Measurements from ENCODE around the gene ZNF480.

ZNF480 gene

DNA sequence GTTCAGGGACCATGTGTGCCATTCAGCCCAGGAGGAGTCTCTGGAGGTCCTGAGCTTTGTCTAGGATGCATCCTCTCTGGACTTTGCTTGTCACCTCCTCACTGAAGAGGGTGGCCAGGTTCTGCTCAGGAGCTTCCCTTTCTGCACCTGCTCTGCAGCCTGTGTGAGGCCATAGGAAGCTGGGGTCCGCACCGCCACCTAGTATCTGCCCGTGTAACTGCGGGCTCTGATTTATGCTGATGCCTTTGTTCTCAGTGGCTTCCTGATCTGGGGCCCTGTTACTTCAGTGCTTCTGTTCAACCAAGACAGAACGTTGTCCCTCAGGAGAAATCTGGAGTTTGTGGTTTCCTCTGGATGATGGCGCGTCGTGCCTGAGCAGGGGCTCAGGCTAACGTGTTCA is 54.5 kb downstream of the ZNF480 start:
- DNase-seq (ENCODE audit: extremely low spot score), result no peak
- TF ChIP-seq SP1 (IDR thresholded peaks at IDR 0.05), result no peak
- TF ChIP-seq NFRKB (IDR thresholded peaks at IDR 0.05), result no peak
- no peak for TF ChIP-seq FOXM1 (IDR thresholded peaks at IDR 0.05; ENCODE audit: borderline replicate concordance)
- TF ChIP-seq, protein P1, sequence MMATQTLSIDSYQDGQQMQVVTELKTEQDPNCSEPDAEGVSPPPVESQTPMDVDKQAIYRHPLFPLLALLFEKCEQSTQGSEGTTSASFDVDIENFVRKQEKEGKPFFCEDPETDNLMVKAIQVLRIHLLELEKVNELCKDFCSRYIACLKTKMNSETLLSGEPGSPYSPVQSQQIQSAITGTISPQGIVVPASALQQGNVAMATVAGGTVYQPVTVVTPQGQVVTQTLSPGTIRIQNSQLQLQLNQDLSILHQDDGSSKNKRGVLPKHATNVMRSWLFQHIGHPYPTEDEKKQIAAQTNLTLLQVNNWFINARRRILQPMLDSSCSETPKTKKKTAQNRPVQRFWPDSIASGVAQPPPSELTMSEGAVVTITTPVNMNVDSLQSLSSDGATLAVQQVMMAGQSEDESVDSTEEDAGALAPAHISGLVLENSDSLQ (IDR thresholded peaks at IDR 0.05), result no peak
- TF ChIP-seq LEF1 (IDR thresholded peaks at IDR 0.05; ENCODE audit: borderline replicate concordance), result no peak
- no peak for TF ChIP-seq HDGF (IDR thresholded peaks at IDR 0.05; ENCODE audit: borderline replicate concordance)
- TF ChIP-seq ZNF384 (IDR thresholded peaks at IDR 0.05), result no peak
- ChIA-PET POLR2A (no interaction called here), CTCF (no interaction called here)

DNA sequence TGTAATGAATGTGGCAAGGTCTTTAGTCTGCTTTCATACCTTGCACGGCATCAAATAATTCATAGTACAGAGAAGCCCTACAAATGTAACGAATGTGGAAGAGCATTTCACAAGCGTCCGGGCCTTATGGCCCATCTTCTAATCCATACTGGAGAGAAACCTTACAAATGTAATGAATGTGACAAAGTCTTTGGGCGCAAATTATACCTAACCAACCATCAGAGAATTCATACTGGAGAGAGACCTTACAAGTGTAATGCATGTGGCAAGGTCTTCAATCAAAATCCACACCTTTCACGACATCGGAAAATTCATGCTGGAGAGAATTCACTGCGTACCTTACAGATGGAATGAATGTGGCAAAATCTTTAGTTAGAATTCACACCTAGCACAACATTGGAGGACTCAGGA is 69.5 kb downstream of the ZNF480 start:
- no peak for TF ChIP-seq HDGF (IDR thresholded peaks at IDR 0.05; ENCODE audit: borderline replicate concordance)
- TF ChIP-seq LEF1 (IDR thresholded peaks at IDR 0.05; ENCODE audit: borderline replicate concordance), result no peak
- TF ChIP-seq FOXA1 (IDR thresholded peaks at IDR 0.05), result no peak
- no peak for TF ChIP-seq L3MBTL2 (conservative IDR thresholded peaks at IDR 0.05)
- TF ChIP-seq, protein P1 (IDR thresholded peaks at IDR 0.05), result no peak
- no peak for TF ChIP-seq TARDBP (IDR thresholded peaks at IDR 0.05)
- TF ChIP-seq ZNF384 (IDR thresholded peaks at IDR 0.05), result no peak
- TF ChIP-seq ELF4 (IDR thresholded peaks at IDR 0.05), result no peak
- no peak for TF ChIP-seq SP1 (IDR thresholded peaks at IDR 0.05)
- no peak for TF ChIP-seq ARNT (IDR thresholded peaks at IDR 0.05)
- no peak for TF ChIP-seq SUZ12 (IDR thresholded peaks at IDR 0.05)
- TF ChIP-seq FOXM1 (IDR thresholded peaks at IDR 0.05; ENCODE audit: borderline replicate concordance), result no peak
- TF ChIP-seq CTBP1 (IDR thresholded peaks at IDR 0.05; ENCODE audit: borderline replicate concordance), result no peak
- no peak for TF ChIP-seq NFRKB (IDR thresholded peaks at IDR 0.05)
- TF ChIP-seq BHLHE40 (IDR thresholded peaks at IDR 0.05; ENCODE audit: borderline replicate concordance), result no peak
- TF ChIP-seq FOXK2 (IDR thresholded peaks at IDR 0.05), result no peak
- DNase-seq (ENCODE audit: extremely low spot score), result no peak
- POLR2A ChIA-PET, result no interaction called here
- CTCF ChIA-PET, result no interaction called here

DNA sequence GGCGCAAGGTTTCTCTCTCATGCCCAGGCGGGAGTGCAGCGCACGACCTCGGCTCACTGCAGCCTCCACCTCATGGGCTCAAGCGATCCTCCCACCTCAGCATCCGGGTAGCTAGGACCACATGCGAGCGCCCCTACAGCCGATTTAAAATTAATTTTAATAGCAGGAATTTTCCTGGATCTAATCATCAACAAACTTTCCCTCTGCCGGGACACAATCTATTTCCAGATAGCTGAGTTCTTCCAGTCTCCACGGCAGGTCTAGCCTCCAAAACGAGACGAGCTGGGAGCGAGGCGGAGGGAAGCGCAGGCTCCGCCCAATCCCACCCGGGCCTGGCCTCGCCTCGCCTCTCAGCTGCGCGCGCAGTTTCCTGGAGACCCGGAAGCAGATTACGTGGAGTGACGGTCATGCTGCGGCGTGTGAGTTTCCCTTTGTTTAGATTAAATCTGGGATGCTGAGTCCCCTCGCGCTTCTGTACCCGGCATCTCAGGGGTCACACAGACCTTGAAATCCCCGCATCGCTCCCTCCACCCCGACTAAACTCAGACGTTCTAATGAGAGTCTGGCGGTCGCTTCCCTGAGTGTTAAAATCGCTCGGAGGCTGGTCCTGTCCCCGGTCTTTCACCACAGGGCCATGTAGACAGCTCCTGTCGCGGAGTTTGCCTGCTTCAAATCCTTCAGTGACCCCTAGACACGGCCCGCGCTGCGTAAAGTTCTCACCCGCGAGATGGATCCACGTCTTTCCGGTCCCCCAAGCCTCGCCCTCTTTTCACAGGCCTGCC is 72.8 kb downstream of the ZNF480 start, which contains the start of gene ZNF880:
ZNF880 (plus strand) TSS at position 365 of the 782 bp plus-strand sequence; CDS start at position 408, 43 bp downstream.
- peak; percentile 50 for DNase-seq (ENCODE audit: extremely low spot score)
- POLR2A ChIA-PET, result no interaction called here
- TF ChIP-seq ZNF384 (IDR thresholded peaks at IDR 0.05), result no peak
- no peak for TF ChIP-seq LEF1 (IDR thresholded peaks at IDR 0.05; ENCODE audit: borderline replicate concordance)
- peak; percentile 72 for TF ChIP-seq L3MBTL2 (conservative IDR thresholded peaks at IDR 0.05)
- TF ChIP-seq, protein P1 (IDR thresholded peaks at IDR 0.05), result no peak
- TF ChIP-seq BHLHE40 (IDR thresholded peaks at IDR 0.05; ENCODE audit: borderline replicate concordance), result no peak
- TF ChIP-seq NFRKB (IDR thresholded peaks at IDR 0.05), result no peak
- TF ChIP-seq FOXM1 (IDR thresholded peaks at IDR 0.05; ENCODE audit: borderline replicate concordance), result no peak
- CTCF ChIA-PET, result no interaction called here

DNA sequence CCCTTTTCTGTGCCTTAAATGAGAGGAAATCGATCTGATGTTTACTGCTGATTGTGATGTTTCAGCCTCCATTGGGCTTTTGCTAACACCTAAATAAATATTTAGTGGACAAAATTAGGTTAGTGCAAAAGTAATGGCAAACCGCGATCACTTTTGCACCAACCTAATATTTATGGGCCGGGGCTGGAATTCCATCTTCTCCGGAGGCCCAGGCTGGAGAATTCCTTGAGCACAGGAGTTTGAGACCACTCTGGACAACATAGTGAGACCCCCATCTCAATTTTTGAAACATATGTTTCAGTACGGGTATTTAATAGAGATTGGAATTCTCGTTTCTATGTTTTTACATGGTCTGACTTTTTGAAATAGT is 73.4 kb downstream of the ZNF480 start:
- DNase-seq (ENCODE audit: extremely low spot score), result no peak
- ChIA-PET POLR2A (no interaction called here), CTCF (no interaction called here)
- TF ChIP-seq LEF1 (IDR thresholded peaks at IDR 0.05; ENCODE audit: borderline replicate concordance) (no peak), SP1 (IDR thresholded peaks at IDR 0.05) (no peak), CTBP1 (IDR thresholded peaks at IDR 0.05; ENCODE audit: borderline replicate concordance) (no peak), ZNF384 (IDR thresholded peaks at IDR 0.05) (no peak), ARNT (IDR thresholded peaks at IDR 0.05) (no peak), NFRKB (IDR thresholded peaks at IDR 0.05) (no peak), BHLHE40 (IDR thresholded peaks at IDR 0.05; ENCODE audit: borderline replicate concordance) (no peak), ELF4 (IDR thresholded peaks at IDR 0.05) (no peak), SUZ12 (IDR thresholded peaks at IDR 0.05) (no peak), FOXA1 (IDR thresholded peaks at IDR 0.05) (no peak), HDGF (IDR thresholded peaks at IDR 0.05; ENCODE audit: borderline replicate concordance) (no peak)
- TF ChIP-seq, protein P1 (IDR thresholded peaks at IDR 0.05), result no peak

Measured in HEK293T (cell line).